Activated CD4-positive, alpha-beta T cell treated with anti-CD3 and anti-CD28 coated beads for 24 hours (primary cell): ENCODE results near the gene NPTX1.

Experiments
- DNase-seq, 2 donors: peaks; one replicate each; pipeline ENCODE4 v3.0.0-alpha.2; 2020; ENCODE audit warnings: low read depth in 2 of 2

Gene NPTX1

DNA sequence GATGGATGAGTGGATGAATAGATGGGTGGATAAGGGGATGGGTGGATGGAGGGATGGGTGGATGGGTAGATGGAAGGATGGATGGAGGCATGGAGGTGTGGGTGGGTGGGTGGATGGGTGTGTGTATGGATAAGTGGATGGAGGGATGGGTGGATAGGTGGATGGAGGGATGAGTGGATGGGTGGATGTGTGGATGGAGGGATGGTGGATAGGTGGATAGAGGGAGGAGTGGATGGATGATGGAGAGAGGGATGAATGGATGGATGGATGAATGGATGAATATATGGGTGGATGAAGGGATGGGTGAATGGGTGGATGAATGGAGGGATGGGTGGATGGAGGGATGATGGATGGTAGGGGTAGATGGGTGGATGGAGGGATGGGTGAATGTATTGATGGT lies 27.5 kb upstream of the NPTX1 start:
- DNase-seq, result no peak

DNA sequence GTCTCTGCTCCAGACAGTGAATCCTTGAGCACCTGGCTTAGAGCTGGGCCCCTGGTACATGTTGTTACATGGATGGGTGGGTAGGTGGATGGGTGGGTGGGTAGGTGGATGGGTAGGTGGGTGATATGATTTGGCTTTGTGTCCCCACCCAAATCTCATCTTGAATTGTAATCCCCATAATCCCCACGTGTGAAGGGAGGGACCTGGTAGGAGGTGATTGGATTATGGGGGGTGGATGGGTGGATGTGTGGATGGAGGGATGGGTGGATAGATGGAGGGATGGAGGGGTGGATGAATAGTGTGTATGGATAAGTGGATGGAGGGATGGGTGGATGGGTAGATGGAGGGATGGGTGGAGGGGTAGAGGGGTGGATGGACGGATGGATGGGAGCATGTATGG lies 26.6 kb upstream of the NPTX1 start:
- no peak for DNase-seq

- DNase-seq, result no peak
Observed at GRCh38 chr17:80502578-80502877, 26.1 kb upstream of the NPTX1 start.

DNA sequence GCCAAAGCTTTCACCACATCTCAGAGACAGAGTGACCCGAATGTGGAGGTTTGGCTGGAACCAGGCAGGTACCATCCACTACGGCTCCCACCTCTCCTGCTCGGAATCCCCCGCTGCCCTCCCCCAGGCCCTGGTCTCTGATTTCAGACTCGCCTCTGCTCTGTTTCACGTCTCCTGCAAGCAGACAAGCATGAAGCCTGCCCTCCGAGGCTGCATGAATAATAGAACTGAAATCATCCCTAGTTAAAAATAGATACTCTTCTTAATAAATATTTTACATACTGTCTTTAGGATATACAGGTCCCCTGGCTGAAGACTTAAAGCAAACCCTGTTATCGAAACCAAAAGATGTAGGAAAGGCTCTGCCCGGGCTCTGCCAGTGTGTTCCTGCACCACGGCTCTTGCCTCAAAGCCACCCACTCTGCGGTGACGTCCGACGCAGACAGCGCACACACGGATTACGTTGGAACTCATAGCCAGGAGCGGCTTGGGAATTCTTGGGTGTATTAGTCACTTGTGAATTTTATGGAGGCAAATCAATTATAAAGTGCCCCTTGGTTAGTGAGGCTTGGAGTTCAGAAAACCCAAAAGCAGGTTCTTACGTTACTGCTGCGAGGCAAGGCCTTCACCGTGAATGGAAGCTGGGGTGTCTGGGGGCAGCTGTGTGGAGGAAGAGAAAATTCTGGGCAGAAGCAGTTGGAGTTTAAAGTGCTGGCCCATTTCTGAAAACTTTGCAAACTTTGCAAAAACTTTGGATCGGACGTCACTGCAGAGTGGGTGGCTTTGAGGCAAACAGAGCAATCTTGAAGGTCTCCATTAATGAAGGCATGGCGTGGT lies 25.6 kb upstream of the NPTX1 start:
- no peak for DNase-seq

- DNase-seq, result no peak
Observed at GRCh38 chr17:80499961-80500665, 23.7 kb upstream of the NPTX1 start.

GRCh38 chr17:80499560-80499959 lies 23.2 kb upstream of the NPTX1 start:
- DNase-seq, result no peak

DNA sequence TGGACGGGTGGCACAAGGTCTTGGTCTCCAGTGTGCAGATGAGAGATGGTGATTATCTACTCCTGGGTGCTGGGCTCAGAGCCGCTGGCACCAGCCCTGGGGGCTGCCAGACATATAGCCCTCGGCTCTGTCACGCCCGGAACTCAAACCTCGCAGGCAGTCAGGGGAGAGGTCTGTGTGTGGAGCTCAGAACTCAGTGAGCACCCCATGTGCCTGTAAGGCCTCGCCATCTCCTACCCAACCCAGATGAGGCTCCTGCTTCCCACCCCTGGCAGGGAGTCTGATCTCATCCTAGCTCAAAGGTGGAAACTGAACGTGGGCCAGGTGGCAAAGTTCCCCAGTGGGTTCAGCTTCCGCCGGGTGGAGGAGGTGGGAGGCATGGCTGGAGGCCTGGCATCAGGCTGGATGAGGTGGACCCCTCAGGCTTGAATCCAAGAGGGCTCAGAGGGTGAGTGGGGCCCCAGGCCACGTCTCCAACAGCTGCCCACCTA lies 22.6 kb upstream of the NPTX1 start:
- no peak for DNase-seq

DNA sequence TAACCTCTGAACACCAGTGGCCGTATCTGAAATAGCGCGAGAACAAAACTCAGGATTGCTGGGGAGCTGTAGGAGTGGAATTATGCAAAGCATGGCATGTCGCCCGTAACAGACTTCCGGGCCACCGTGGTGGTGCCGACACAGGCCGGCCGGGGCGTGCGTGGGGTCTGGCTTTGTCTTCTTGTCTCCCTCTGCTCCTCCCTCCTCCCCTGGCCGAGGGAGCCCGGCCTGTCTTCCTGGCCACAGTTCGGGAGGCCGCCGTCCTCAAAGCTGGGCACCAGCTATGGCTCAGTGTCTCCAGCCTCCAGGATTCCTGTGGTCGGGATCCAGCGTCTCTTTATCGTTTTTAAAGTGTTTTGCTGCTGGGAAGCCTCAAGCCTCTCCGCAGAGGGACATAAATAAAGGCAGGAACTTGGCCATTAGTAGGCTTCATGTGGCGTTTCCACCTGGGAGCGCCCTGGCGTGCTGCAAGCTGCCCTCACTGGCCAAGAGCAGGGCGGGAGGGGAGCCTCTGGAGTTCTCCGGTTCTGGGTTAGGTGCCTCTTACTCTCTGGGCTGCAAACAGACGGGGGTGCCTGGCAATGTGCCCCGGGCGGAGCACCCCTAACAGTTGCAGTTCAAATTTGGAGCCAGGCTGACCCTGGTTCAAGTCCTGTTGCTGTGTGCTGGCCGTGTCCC lies 22.0 kb upstream of the NPTX1 start:
- DNase-seq, result no peak

GRCh38 chr17:80497726-80498241 lies 21.4 kb upstream of the NPTX1 start:
- DNase-seq, result no peak

DNA sequence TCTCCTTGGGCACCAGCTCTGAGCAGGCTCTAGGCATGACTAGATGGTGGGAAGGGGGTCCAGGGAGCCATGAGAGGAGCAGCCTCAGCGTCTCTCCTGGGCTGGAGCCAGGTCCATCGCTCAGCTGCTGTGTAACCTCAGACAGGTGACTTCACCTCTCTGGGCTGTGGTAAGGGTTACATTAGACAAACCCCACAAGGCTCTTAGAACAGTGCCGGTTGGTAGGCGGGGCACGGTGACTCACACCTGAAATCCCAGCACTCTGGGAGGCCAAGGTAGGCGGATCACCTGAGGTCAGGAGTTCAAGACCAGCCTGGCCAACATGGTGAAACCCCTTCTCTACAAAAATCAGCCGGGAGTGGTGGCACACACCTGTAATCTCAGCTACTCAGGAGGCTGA lies 18.1 kb upstream of the NPTX1 start:
- no peak for DNase-seq

DNA sequence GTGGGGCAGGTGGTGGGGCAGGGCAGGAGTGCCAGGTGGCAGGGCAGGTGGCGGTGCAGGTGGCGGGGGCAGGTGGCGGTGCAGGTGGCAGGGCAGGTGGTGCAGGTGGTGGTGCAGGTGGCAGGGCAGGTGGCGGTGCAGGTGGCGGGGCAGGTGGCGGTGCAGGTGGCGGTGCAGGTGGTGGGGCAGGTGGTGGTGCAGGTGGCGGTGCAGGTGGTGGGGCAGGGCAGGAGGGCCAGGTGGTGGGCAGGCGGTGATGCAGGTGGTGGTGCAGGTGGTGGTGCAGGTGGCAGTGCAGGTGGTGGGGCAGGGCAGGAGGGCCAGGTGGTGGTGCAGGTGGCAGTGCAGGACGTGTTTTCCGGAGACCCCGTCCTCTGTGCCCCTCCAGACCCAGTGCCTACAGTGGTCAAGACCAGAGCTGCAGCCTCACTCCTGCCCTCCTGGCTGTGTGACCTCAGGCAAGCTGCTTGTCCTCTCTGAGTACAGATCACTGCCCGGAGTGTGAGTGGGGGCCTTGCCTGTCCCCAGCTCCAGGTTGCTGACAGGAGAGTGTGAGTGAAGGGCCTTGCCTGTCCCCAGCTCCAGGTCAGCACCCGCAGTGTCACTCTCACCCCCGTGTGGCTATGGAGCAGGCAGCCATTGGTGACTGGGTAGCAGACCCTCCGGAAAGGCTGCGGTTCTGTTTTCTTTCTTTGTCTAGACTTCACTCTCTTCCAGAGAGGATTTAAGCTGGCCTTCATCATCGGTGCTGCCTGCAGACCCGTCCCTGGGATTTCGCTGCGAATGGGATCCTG lies 16.1 kb upstream of the NPTX1 start:
- DNase-seq, result no peak

DNA sequence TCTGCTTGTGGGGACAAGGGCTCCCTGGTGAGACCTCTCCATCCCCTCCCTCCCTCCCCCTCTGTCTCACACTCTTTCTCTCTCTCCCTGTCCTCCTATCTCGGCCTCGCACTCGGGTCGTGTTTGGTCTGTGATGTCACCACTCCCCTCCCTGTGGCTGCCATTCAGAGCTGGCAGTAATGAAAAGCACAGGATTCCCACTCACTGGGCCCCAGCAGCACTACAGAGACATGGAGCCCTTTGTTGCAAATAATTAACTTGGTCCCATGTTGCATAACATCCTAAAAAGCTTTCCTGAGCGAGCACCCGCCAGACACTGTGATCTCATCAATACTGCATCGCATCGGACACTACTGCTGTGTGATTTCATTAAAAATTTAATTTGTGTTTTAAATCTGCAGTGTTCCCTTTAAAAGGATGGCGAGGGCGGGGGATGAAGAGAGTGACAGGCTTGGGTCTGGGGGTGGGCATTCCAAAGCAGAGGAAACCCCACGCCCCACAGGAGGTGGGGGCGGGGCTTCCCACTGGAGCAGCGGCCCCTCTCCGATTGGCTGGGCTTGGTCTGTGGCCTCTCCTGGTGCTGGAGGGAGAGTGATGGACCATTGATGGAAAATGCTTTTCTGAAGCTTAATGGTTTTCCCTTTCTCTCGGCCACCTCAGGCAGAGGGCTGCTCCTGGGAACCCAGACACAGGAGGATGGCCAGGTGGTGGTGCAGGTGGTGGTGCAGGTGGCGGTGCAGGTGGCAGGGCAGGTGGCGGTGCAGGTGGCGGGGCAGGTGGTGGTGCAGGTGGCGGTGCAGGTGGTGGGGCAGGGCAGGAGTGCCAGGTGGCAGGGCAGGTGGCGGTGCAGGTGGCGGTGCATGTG lies 15.3 kb upstream of the NPTX1 start:
- DNase-seq, result no peak

- DNase-seq, result no peak
Observed at GRCh38 chr17:80487511-80487910, 11.1 kb upstream of the NPTX1 start.

DNA sequence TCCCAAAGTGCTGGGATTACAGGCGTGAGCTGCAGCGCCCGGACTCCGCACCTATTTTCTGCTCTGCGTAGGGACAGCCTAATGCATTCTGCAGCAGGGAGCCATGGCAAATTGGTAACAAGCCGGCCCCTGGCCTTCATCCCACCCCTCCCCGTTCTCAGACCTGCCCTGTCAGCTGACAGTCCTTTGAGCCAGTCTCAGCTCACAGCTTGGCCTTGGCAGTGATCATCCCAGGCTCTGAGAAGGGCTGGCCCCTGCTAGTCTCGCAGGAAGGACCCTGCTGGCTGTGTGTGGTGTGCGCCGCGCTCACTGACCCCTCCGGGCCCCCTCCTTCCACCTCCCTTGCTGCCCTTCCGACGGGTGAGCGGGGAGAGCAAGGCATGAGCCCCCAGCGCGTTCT lies 10.3 kb upstream of the NPTX1 start:
- no peak for DNase-seq

GRCh38 chr17:80485846-80486245 lies 9.4 kb upstream of the NPTX1 start:
- DNase-seq, result no peak

DNA sequence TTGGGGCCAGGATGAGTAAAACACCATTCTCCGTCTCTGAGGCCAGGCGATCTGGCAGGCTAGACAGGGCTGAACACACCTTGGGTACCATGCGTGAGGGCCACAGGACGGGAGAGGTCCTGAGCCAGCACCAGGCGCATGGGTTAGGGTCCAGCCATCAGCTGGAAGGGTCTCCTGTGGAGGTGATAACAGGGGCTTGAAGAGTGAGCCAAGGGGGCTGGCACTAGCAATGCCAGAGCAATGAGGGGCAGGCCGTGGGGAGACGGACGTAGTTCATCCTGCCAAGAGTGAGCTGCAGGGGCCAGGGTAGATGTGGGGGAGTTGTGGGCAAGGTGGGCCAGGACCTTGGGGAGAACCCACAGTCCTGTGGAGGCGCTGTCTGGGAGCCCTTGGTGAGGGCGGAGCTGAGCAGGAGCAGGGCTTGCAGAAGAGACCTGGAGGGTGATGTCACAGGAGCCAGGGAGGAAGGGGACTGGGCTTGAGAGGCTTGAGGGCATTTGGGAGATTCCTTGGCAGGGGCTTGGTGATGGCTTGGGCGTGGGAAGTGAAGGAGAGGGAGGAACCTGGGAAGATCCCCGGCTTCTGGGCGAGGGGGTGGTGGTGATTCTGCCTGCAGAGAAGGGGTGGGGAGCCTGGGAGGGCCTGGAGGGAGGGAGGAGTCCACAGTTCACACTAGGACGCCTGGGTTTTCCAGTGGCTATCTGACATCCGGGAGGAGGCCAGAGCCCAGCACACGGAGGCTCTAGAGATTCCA lies 6.3 kb upstream of the NPTX1 start:
- no peak for DNase-seq

- no peak for DNase-seq
Observed at GRCh38 chr17:80482058-80482318, 5.6 kb upstream of the NPTX1 start.

DNA sequence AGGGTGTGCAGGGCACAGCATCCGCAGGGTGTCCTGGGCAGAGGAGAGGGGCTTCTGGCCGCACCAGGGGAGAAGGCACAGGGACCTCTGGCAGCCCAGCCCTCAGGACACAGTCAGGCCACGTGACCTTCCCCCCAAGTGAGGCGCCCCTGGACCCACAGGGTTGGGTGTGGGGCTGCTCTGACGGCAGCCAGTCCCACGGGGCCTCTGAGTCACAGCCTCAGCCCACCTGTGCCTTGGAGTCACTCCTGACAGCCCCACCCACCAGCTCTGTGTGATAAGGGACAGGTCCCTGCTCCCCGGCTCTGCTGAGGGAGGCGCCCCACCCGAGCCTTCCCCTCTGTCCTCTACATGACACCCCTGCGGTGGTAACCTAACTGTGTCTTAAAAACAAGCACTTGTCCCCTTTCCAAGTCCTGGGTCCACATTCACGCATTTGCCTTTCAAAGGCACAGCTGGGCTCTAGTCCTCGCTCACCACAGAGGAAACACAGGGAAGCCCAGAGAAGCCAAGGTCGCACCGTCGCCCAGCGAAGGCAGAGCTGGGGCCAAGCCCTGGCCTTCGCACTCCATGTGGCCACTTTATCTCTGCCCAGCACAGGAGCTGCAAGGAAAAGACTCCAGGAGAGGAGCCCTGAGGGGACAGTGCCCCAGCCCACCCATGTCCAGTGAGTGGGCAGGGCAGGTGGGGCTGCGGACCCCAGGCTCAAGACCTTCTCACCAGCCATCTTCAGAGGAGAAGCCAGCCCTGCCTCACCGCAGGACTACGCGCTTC lies 5.1 kb upstream of the NPTX1 start:
- DNase-seq, result no peak

DNA sequence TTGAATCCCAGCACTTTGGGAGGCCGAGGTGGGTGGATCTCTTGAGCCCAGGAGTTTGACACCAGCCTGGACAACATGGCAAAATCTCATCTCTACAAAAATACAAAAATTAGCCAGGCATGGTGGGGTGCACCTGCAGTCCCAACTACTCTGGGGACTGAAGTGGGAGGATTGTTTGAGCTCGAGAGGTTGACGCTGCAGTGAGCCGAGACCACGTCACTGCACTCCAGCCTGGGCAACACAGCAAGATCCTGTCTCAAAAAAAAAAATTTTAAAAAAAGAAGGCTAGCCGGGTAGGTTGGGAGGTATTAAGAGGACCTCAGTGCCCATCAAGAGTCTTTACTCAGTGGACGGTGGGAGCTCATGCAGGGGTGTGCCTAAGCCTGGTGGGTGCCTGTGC lies 3.8 kb upstream of the NPTX1 start:
- DNase-seq, result no peak

GRCh38 chr17:80479246-80479566 lies 2.8 kb upstream of the NPTX1 start:
- DNase-seq, result no peak
